GM19035 (cell line): Measurements from ENCODE around the gene LRRC58.
"Not testable (repeated sequence)": the region's sequence is repeated elsewhere in the genome, so short reads cannot be mapped to it uniquely, and the experiment has no call there.

ENCODE experiments used
- ATAC-seq: cut with Tn5 transposase; IDR thresholded peaks from one replicate; pipeline ENCODE4 v1.9.1; 2021; ENCODE audit not compliant: unreplicated experiment

The LRRC58 gene

DNA sequence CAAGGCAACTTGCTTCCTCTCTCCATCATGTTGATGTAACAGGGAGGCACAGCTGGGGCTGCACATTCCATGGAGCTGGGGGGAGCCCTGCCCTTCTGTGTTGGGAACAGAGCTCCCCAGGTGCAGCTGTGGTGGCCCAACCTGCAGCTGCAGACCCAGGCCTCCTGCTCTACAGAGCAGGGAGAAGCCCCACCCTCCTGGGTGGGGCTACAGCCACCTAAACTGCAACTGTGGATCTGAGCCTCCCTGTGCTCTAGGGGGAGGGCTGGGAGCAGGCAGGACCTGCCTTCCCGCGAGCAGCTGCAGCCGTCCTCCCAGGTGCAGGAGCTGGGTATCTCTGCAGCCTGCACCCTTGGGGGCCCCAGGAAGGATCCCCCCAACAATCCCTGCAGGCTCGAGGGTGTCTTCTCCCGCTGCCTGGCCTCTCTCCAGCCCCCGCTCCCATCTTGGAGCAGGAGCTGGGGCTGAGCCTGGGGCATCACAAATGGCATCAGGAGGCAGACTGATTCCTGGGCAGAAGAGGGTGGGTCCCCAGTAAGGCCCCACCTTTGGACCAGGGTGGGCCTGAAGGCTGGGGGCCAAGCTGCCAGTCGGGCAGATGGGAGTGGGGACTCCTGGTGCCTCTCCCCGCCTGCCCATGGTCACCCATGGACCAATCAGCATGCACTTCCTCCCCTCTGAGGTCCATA, 7.4 kb downstream of the LRRC58 start:
- ATAC-seq = no peak

DNA sequence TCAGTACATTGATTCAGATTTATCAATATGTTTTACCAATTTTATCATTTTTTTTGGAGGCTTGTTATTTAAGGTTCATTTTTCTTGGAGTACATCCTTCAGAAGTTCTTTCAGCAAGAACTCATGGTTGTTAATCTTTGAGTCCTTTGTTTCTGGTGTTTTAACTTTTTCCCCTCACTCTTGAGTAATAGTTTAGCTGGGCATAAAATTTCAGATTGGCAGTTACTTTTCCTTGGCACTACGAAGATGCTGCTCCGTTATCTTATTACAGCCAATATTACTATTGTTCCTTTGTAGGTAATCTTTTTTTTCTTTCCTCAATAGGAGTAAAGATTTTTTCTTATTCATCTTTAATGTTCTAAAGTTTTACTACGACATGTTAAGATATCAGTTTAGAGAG, 9.8 kb downstream of the LRRC58 start:
- no peak for ATAC-seq

DNA sequence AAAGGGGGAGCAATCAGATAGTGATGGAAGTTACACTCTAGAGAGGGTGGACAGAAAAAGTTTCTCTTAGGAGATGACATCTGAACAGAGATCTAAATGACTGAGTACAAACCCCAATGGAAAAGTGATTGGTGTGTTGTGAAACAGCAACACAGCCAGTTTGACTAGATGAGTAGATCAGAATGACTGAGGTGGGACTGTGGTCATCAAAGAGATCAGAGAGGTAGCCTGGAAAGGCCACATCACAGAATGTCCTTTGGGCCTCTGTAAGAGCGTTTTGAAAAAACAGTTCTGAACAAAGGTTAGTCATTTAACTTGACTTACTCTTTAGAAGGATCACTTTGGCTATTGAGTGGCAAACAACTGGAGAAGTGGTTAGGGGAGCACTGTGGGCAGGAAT, 10.6 kb downstream of the LRRC58 start:
- no peak for ATAC-seq

DNA sequence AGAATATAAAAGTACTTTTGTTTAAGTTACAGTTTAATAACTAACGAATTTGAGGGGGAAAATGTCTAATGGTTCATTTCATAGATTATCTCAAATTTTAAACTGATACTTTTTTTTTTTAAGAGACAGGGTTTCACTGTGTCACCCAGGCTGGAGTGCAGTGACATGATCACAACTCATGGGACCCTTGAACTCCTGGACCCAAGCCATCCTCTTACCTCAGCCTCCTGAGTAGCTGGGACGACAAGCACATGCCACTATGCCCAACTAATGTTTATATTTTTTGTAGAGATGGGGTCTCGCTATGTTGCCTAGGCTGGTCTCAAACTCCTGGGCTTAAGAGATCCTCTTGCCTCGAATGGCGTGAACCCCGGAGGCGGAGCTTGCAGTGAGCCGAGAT, 16.5 kb downstream of the LRRC58 start:
- no peak for ATAC-seq

DNA sequence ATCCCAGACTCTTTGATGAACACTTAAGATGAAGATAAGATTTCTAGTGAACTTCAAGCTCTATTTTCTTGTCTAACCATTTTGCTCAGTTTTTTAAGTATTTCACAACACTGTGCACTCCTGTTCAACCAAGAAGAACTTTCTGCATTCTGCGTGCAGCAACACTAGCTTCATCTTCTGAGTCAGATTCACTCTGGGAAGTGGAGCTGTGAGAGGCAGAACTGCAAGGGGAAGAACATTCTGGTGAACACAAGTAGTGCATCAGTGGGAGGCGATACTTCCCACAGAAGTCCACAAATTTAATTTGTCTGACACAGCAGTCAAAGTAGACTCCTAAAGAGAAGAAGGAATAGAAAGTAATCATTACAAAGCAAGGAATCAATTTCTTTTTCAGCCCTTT, 18.1 kb downstream of the LRRC58 start:
- no peak for ATAC-seq

DNA sequence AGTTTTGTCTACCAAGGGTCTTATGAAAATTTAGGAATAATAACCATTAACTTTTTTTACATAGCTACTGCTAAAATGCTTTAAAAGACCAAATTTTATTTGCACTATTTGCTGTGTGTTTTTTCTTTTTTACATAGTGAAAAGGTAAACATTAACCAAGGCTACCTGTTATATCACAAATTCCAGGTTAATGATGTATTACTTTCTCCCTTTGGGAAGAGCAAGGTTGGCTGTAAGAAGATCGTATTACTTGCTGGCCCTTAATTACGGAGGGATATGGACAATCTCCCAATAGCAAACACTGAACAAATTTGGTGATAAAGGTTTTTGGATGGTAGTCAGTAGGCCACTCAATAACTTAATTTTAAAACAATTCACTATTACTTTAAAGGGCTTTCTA, 22.4 kb downstream of the LRRC58 start:
- ATAC-seq = no peak

DNA sequence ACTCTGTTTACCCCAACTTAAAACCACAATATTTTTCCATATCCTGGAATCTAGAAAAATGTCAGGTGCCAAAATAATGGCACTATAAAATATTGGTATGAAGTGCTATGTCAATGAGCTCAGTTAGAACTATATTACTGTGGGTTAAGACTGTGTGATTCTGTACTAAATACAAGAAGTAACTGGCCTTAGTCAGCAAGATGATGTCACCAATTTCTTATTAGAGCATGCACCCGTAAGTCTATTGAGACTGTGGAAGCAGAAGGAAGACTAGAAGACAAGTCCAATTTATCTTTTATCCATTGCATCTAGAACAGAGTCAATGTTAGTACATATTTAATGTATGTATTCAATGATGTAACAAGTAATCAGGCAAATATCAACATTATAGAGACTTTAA, 25.0 kb downstream of the LRRC58 start:
- ATAC-seq = no peak

DNA sequence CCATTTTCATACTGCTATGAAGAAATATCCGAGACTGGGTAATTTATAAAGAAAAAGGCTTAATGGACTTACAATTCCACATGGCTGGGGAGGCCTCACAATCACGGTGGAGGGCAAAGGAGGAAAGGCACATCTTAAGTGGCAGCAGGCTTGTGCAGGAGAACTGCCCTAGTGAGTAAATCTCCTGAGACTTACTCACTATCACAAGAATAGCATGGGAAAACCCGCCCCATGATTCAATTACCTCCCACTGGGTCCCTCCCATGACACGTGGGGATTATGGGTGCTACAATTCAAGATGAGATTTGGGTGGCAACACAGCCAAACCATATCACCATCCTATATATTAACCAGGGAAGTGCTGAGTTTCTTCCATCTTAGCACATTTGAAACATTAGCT, 25.4 kb downstream of the LRRC58 start:
- not testable (repeated sequence) for ATAC-seq

DNA sequence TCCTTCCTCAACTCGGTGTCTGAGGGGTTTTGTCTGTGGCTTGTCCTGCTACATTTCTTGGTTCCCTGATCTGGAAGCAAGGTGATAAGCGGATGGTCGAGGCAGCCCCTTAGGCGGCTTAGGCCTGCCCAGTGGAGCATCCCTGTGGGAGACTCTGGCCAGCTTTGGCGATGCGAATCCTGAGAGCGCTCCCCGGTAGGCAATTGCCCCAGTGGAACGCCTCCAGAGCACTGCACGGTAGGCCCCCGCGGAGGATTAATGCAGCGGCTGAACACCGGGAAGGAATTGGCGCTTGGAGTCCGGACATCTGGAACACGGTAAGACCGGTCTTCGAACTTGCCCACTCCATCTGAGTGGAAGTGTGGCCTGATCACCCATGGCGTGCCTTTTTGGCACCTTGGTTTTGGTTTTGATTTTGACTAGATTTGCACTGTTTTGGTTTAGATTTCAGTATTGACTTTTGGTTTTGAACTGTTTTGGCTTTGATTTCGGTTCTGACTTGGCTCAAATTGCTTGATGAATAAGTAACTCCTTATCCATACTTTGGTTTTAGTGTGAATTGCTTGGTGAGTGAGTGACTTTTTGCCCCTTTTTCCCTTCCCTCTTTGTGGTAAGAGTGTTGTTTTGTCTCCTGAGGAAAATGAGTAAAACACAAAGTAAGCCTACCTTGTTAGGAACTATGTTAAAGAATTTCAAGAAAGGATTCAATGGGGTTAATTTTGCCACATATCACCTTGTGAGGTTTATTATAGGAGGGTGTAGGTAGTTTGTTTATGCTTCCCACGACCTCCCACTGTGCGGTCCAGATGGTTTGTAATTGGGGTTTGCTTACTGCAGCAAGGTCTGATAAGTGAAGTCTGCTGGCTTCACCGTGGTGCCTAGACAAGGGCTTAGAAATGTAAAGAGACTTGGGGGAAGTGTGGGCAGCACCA, 37.0 kb downstream of the LRRC58 start:
- no peak for ATAC-seq

DNA sequence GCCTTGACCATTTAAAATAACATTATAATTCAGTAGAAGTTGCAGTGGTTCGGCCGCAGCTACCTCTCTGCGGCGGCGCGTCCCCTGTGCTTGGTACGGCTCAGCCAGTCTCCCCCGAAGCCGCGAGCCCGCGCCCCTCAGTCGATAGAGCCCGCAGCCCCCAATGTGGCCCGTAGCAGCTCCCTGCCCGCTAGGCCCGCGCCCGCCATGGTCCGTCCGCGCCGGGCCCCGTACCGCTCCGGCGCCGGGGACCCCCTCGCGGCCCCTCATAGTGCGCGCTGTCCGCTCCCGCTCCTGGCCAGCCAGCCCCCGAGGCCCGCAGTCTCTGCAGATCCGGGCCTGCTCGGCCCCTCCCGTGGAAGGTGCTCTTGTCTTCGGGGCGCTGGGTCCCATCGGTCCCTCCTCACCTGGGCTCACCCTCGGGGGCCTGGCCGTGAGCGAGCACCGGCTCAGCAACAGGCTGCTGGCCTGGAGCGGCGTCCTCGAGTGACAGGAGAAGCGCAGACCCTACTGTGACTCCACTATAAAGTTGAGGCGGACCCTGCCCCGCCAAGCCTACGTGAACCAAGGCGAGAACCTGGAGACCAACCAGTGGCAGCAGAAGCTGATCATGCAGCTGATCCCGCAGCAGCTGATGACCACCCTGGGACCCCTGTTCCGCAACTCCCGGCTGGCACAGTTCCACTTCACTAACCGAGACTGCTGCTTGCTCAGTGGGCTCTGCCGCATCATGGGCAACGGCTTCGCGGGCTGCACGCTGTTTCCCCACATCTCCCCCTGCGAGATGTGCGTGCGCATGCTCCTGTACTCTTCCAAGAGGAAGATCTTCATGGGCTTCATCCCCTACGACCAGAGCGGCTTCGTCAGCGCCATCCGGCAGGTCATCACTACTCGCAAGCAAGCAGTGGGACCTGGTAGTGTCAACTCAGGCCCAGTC, 42.4 kb downstream of the LRRC58 start:
- ATAC-seq = no peak

DNA sequence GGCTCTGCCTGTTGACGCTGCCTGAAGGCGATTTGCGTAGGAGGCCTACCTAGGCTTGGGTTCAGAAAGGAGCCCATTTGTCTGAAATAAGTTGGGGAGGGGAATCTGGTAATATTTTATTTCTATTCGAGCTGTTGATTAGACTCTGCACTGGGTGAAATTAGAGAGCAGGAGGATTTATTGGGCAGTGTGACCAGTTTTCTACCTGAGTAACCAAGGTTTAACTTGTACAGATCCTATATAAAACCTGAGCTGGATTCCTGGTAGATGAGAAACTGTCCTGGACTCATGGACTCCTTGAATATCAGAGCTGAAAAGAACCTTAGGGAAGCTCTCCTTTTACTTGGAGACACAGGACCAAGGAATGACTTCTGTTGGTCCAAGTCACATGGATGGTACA, 44.5 kb downstream of the LRRC58 start:
- no peak for ATAC-seq

DNA sequence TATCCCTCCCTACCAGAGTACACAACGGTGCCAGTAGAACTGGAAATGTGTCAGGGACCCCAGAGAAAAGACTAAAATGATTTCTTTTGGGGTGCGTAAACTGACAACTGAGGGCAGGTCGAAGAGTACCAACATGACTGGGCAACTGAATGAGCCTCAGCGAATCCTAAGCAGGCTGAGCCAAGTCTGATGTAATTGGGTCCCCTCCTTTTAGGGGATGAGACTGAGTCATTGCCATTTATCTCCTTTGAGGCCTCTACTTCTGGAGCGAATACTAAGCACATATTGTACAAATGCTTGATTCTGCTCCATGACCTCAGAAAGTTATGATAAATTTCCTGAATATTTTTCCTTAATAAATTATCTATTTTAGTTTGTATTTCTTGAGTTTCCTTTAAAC, 46.8 kb downstream of the LRRC58 start:
- no peak for ATAC-seq

DNA sequence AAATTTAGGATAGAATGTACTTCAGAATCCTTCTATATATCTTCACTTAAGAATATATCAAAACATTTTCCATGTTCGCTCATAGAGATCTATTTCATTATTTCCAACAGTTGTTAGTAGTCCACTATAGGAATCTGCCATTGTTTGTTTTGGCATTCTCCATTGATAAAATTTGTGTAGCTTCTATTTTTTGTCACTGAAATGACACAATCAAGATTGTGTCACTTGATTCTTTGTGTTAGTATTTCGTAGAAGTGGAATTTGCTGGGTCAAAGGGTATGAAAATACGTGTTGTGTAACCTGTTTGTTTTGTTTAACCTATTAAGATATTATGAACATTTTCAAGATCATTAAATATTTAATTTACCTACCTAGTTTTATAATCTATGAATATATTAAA, 48.2 kb downstream of the LRRC58 start:
- ATAC-seq = no peak

DNA sequence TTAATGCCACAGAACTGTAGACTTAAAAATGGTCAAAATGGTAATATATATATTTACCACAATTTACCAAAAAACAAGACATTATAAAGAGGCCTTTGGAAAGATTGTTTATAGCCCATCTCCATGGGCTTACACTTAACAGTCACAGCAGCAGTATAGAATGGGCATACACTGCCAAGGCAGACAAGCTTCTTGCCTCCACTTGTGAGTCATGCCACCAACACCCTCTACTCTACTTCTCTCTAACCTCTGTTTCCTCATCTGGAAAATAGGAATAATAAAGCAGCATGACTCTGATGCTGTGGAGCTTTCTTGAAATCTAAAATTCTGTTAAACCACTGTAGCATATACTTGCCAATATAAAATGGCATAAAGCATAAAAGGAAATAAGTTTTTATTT, 49.8 kb downstream of the LRRC58 start:
- ATAC-seq = no peak

DNA sequence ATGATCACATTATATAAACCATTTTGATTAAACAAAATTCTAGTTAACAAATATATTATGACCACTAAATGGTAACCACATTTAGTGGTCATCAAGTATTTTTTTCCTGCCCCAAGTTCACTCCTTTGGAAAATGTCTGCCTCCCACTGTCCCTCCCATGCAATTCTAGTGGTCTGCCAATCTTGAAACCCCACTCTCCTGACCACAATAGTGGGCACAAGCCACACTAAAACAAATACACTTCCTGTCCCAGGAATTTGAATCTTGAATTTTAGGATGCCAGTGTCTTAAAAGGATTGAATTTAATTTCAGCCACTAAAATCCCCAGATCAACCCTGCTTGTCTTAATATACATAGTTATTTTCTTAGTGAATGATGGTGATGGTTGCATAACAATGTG, 50.2 kb downstream of the LRRC58 start:
- no peak for ATAC-seq

DNA sequence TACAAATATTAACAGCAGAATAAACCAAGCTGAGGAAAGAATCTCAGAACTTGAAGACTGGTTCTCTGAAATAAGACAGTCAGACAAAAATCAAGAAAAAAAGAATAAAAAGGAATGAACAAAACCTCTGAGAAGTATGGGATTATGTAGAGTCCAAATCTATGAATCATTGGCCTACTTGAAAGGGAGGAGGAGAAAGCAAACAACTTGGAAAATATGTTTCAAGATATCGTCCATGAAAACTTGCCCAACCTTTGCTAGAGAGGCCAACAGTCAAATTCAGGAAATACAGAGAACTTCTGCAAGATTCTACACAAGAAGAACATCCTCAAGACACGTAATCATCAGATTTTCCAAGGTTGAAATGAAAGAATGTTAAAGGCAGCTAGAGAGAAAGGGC, 57.6 kb downstream of the LRRC58 start:
- ATAC-seq = not testable (repeated sequence)

DNA sequence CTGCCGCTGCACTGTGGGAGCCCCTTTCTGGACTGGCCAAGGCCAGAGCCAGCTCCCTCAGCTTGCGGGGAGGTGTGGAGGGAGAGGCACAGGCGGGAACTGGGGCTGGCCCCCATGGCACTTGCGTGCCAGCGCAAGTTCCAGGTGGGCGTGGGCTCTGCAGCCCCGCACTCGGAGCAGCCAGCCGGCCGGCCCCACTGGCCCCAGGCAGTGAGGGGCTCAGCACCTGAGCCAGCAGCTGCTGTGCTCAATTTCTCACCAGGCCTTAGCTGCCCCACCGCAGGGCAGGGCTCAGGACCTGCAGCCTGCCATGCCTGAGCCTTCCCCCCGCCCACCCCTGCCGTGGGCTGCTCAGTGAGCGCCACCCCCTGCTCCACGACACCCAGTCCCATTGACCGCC, 59.5 kb downstream of the LRRC58 start:
- no peak for ATAC-seq

DNA sequence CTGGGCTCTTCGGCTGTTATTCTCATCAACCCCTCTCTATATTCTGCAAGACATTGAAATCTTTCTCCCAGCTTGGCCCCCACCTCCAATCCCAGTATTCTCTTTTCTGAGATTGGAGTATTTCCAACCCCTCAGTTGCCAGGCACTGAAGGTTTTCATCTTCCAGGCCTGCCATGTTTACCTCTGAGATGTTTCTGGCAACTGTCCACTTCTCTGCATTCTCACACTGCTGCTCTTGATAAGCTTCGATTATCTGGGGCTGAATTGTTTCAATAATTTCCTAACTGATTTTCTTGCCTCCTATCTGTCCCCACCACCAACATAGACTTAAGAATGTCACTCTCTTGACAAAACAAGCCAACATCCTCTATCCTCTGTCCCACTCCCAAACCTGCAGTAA, 62.7 kb downstream of the LRRC58 start:
- ATAC-seq = no peak

DNA sequence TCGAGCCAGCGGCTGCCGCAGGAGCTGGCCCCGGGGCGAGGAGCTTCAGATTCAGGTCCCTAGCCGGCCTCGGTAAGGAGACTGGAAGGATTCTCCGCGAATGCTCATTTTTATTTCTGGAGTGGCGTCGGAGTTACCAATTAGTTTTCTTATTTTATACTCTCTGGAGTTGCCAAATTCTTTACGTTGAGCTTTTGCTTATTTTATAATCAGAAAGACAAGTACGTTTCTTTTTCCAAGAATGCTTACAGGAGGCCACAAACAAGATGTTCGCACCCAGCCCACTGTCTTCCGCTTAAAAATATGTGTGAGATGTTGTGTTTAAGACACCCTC, 63.7 kb downstream of the LRRC58 start:
- ATAC-seq = no peak

DNA sequence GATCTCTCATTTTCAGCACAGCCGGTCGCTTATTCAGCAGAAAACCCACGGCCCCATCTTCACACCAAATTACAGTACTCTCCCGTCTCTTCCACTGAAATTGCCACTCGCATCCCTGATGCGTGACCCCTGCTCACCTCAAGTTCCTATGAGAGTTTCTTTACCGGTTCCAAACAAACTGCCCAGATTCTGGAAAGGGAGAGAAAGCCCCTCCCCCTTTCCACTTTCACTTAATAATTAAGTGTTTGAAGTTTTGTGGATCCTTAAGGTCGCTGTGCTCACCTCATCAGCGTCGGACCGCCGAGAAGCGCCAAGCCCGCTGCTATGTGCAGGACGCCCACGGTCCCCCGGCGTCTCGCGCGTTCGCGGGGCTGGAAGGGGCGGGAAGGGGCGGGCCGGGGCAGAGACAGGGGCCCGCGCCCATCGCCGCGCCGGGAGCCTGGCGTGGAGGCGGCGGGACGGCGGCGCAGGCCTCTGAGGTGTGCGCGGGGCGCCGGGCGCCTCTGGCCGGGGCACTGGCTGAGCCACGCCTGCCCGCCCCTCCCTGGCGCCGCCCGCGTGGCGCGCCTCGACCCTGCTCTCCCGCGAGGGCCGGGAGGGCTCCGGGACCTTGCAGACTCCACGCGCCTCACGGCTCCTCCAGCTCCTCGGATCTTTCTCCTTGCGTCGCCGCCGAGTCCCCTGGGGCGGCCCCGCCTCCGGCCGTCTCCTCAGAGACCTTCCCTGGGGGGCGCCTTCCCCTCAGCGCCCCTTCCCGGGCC, 64.2 kb downstream of the LRRC58 start, which contains the start of gene GPR156:
GPR156 (minus strand) TSS at position 476 of the 761 bp plus-strand sequence. CDS start 41,124 bp downstream, outside the sequence.
- no peak for ATAC-seq

DNA sequence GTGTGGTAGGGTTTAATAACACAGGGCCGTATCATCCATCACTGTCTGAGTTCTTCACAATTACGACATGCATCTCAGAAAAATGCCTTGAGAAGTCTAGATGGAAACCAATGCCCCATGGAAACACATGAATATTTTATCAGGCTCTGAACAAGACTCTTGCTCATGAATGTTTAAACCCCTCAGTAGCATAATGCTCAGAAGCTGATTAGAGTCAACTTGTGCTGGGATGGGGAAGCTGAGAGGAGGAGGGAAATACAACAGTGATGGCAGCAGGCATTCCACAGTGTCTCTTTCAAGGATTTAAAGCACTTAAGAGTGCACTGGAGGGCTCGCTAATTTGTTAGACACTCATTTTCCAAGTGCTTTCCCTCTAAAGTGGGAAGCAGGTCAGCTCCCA, 67.9 kb downstream of the LRRC58 start:
- ATAC-seq = no peak
